NK-92 treated with Interleukin-12 subunit alpha and Interleukin-12 subunit beta, amount 100 ng/mL, for 24 hours (cell line): ENCODE data around the gene ST3GAL5.

Source experiments
- DNase-seq: peaks from one replicate; lab custom pipeline; 2025; lab: John Stamatoyannopoulos, UW

ST3GAL5 gene

GRCh38 chr2:85790032-85790431 is 98.8 kb downstream of the ST3GAL5 start:
- DNase-seq = no peak

GRCh38 chr2:85789271-85789670 is 99.5 kb downstream of the ST3GAL5 start:
- DNase-seq = no peak

GRCh38 chr2:85788603-85789002 is 100.2 kb downstream of the ST3GAL5 start:
- no peak for DNase-seq

- no peak for DNase-seq
Measured at GRCh38 chr2:85787981-85788340, 100.8 kb downstream of the ST3GAL5 start.

GRCh38 chr2:85787282-85787980 is 101.4 kb downstream of the ST3GAL5 start:
- no peak for DNase-seq
